DMS114 treated with DMSO at 0.1 percent for 48 hours (cell line): Measurements from ENCODE around the gene CLDN19.
"Not testable (repeated sequence)": the region's sequence is repeated elsewhere in the genome, so short reads cannot be mapped to it uniquely, and the experiment has no call there.

ENCODE experiments used
- DNase-seq: peaks from one replicate; lab custom pipeline; 2025; ENCODE audit not compliant: unreplicated experiment; lab: John Stamatoyannopoulos, UW

The CLDN19 gene

DNA sequence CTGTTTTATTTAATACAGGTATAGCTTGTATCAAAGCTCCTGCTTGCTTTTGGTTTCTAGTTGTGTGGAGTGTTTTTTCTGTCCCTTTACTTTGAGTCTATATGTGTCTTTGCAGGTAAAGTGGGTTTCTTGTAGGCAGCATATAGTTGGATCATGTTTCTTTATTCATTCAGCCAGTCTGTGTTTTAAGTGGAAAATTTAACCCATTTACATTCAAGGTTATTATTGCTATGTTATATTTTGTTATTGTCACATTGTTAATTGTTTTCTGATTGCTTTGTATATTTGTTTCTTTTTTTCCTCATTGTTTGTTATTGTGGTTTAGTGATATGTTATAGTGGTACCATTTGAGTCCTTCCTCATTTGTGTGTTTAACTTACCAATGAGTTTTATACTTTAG lies 26.7 kb downstream of the CLDN19 start:
- DNase-seq: no peak

GRCh38 chr1:42712808-42713207 lies 27.2 kb downstream of the CLDN19 start:
- DNase-seq: not testable (repeated sequence)

- DNase-seq: no peak
Measured at GRCh38 chr1:42703888-42704464, 36.1 kb downstream of the CLDN19 start.

DNA sequence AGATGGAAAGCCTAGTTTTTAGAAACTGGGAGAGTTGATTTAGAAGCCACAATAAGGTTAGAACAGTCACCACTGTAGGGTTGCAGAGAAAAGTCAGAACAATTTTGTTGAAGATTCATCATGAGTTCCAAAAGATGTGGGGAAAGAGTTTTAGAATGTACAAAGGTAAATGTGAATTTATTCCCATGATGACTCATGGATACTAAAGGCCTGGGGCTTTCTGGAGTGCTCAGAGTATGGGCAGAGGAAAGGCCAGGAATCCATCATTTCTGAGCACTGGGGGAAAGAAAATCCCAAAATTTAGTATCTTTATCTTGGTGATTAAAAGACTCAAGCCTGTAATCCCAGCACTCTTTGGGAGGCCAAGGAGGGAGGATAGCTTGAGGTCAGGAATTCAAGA lies 40.0 kb downstream of the CLDN19 start:
- DNase-seq: no peak

DNA sequence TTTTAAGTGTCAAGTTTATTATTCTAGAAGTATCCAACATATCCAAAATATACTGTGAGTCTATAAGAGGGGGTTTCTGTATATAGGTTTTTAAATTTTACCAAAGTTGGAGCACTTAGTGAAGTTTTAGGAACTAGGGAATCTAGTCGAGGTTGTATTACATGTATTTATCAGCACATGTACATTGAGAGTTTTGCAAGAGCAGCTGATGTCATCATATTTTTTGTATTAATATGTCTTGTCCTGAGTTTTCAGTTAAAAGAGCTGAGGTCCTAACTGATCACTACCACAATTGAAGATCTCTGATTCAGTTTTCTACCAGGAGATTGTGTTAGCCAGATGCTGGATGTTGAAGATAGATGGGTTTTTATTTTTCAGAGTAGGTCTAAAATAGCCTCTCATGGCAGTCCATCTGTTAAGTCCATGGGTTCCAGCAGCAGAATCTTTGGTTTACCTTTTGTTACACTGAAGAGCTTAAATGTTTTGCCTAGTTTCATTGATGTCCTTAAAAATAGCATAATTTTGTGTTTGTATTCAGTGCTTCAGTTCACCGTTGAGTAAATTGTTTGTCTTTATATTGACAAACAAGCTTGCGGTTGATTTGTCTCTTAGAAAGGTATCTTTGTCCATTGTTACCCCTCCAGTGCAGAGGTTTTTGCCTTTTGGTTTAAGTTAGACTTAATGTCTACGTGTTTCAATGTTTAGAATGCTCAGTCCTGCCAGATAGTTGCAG lies 41.8 kb downstream of the CLDN19 start:
- DNase-seq: no peak

- no peak for DNase-seq
Measured at GRCh38 chr1:42692911-42693310, 47.1 kb downstream of the CLDN19 start.

- DNase-seq: no peak
Measured at GRCh38 chr1:42692461-42692860, 47.6 kb downstream of the CLDN19 start.

GRCh38 chr1:42691157-42691498 lies 48.9 kb downstream of the CLDN19 start:
- DNase-seq: no peak

- no peak for DNase-seq
Measured at GRCh38 chr1:42690477-42691156, 49.4 kb downstream of the CLDN19 start.

DNA sequence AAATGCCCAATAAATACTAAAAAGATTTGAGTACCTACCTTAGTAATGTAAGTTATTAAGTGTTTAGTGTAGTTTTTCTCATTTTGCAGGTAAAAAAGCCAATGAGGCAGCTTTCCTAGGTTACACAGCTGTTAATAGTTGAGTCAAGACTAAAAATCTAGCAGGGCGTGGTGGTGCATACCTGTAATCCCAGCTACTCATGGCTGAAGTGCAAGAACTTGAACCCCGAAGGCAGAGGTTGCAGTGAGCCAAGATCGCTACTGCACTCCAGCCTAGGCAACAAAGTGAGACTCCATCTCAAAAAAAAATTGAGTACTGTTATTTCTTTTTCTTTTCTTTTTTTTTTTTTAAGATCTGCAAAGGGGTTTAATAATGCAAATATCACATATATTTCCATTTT lies 50.1 kb downstream of the CLDN19 start:
- no peak for DNase-seq

DNA sequence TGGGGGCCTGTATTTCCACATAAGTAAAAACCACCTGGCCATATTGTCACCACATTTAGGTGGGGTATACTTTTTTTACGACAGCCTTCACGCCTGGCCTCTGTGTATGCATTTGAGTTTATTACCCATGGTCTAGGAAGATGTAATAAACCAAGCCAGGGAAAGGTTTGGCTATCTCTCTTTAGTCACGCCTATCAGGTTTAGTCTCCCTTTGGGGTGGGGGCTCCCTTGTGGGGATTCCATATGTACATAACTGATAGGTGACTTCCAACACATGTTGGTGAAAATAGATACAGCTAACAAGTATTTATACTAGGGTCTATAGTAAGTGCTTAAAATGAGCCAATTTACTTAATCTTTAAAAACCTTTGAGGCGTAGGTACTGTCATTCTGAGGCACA lies 53.6 kb downstream of the CLDN19 start:
- DNase-seq: no peak

DNA sequence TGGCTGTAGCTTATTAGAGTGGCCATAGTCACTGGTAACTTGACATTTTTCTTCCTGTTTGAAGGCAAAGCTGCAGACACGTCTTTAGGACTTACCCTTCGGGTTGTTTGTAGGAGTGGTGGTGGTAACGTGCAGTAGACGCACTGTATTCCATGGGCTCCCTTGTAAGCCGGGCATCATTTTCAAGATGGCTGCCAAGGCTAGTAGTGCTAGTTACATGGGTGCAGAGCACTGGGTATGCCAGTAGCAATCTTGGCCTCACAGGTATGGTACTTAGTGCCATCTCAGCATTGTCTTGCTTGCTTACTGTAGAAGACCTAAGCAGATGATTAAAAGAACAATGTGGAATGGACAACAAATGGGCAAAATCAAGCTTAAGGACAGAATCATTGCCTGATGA lies 55.9 kb downstream of the CLDN19 start:
- DNase-seq: peak; percentile 67
